GM21390 (cell line): Measurements from ENCODE around the gene AKR1B15.

Experiments used
- ATAC-seq: cut with Tn5 transposase; IDR thresholded peaks from one replicate; pipeline ENCODE4 v1.9.1; 2021; ENCODE audit not compliant: unreplicated experiment

Gene AKR1B15

DNA sequence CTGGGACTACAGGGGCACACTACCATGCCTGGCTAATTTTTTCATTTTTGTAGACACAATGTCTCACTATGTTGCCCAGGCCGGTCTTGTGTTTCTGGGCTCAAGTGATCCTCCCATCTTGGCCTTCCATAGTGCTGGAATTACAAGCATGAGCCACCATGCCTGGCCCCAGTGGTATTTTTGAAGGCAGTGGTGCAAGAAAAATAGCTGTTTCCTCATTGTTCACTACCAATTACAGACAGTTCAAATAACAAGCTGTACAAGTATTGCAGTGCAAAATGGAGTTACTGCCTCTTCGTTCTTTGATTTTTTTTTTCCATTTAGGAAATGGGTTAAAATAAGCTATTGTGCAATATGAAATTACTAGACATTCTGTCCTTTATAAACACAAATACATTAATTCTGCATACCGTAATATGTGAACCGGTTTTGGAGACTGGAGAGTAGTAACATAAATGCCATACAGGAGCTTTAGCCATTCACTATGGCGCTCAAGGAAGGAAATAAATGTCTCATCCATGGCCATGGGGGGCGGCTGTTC lies 62.8 kb downstream of the AKR1B15 start:
- no peak for ATAC-seq

- ATAC-seq, result no peak
Observed at GRCh38 chr7:134612197-134612596, 63.3 kb downstream of the AKR1B15 start.

DNA sequence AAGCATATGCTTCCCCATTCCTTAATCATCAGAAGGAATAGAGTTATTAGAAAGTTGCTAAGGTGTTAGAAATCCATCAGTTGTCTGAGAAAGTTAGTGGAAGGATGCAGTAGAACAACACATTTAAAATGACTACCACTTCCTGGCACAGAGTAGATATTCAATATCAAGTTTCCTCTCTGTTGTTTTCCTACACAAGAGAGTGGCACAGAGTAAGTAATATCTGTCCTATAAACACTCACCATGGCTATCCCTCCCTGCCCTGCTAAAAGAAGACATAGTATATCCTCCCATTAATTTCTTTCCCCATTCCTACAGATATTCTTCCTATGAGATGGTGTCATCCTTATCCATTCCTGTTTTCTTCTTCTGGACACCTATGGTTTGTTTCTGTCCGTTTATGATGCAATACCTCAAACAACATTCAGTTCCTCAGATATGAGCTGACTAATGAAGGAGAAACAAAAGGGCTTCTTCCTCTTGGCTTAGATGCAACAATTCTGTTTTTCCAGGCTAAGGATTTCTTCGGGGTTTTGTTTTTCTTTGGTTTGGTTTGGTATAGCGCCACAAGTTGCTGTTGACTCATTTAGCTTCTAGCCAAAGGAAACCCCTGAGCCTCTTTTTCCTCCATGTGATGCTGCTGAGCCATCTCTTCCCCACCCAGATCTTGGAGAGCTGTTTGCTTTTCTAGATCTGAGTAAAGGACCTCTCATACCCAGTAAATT lies 64.9 kb downstream of the AKR1B15 start:
- no peak for ATAC-seq

GRCh38 chr7:134616611-134617010 lies 67.7 kb downstream of the AKR1B15 start:
- no peak for ATAC-seq

DNA sequence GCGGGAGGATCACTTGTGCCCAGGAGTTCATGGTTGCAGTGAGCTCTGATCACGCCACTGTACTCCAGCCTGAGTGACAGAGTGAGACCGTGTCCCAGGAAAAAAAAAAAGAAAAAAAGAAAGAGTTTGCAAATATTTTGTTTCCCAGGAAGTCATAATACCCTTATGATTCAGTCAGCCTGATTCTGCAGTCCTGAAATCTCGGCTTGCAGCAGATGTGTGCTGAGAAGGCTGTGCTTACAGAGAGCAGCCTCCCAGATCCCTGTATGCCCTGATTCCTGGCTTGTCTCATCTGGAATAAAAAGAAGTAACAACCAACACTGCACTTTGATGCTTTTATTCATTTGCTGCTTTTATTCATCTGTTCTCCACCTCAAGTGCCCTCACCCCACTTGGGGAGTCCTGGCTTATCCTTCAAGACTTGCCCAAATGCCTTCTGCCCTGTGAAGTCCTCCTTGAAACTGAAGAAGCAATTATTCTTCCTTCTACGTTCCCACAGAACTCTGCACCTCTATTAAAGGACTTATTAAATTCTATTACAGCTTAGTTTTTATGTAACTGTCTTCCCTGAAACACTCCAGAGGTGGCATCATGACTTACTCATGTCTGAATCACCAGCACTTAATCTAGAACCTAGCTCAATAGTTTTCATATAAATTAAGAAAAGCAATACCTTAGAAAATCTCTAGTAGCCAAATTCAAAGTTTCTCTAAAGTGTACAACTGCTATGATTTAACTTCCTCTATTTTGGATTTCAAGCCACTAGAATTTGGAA lies 70.0 kb downstream of the AKR1B15 start:
- no peak for ATAC-seq

DNA sequence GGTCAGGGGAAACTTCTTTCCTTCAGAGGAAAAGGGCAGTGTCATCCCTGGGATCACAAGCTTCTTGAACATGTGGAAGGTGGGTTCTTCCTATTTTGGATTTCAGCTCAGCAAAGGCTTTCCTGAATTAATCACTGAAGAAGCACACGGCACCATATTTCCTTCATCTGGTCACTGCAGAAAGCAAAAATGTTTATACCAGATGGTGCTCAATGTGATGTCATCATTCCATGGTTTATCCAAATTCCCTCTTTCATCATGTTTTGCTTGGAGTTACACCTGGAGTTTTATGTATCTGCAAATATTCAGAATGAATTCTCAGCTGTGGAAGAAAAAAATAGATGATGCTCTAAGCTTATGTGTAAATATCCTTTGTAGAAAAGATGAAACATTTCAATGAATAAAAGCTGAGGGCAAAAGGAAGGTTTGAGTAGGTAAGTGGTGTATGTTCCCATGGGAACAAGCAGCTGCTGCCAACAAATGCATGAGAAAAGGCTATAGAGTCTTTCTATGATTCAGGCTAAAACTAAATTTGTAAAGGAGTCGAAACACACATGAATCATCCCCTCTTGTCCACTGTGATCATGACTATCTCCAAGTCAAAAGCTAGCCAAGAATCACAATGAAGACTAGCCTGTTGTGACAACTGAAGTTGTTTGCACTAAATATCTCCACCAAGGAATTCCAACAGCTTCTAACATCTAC lies 70.9 kb downstream of the AKR1B15 start:
- no peak for ATAC-seq

DNA sequence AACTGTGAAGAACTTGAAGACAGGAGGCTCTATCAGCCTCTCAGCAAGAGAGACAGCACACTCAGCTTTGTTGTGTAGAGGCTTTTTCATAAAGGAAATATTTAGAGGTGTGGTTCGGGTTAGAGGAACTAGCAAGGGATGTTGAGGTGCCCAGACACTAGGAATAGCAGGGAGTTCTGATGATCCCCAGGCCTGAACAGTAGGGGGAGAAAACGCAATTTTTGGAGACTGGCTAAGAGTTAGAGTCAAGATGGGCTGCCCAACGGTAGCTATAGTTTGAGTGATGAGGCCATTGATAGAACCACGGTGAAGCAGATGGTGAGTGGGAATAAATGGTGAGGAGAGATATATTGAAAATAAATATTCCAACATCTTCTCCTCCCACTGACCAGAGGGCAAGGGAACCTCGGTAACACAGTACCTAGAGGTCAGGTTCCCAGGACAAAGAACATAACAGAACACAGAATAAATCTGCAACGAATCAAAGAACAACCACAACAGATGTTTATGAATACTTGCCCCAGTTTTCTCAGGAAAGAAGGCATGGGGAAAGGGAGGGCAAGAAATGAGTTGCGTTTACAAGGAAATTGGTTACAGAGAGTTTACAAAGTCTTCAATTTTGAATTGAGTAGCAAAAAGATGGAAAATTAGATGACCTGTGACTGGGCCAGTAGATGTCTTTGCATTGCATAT lies 73.5 kb downstream of the AKR1B15 start:
- no peak for ATAC-seq

DNA sequence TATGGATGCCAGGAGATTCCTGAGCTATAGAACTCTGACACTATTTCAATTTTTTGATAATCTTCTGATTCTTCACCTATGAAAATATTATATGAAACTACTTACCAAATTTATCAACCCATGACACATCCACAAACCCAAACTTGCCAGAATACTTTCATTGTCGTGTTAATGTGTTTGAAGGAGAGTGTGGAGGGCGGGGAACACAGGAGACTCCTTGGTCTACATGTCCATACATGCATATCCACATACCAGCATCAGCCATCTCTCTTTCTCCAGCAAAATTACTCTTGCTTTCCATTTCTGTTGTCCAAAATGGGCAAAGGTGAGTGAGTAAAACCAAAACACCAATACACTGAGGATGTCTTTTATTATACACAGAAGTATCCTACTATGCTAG lies 74.3 kb downstream of the AKR1B15 start:
- no peak for ATAC-seq

DNA sequence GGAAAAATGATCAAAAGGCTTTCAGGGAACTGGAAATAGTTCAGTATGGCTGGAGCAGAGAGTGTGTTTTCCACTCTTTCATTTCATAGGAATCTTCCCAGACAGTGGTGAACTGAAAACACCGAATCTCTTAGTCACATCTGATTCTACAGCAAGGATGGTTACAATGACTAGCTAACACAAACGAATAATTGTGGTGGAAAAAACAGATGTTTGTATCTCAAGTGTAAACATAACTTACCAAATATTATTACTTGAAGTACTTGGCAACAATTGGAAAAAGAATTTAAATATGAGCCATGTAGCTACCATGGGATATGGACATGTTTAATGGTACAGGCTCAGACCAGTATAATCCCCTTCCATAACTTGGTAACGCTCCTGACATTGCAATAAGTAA lies 76.6 kb downstream of the AKR1B15 start:
- no peak for ATAC-seq

DNA sequence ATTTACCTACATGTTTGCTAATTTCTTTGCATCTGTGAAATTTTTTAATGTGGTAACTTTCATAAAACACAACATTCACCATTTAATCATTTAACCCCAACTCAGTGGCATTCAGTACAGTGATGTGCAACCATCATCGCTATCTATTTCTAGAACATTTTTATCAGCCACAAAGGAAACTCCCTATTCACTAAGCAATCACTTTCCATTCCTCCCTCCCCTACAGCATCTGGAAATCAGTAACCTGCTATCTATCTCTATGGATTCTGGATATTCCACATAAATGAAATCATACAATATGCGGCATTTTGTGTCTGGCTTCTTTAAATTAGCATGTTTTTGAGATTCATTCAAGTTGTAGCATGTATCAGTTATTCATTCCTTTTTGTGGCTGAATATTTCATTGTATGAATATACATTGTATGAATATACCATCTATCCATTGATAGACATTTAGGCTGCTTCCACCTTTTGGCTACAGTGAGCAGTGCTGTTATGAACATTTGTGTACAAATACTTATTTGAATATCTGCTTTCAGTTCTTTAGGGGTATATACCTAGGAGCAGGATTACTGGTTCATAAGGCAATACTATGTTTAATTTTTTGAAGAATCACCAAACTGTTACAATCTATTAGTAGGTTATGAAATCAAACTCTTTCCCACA lies 78.3 kb downstream of the AKR1B15 start:
- no peak for ATAC-seq

DNA sequence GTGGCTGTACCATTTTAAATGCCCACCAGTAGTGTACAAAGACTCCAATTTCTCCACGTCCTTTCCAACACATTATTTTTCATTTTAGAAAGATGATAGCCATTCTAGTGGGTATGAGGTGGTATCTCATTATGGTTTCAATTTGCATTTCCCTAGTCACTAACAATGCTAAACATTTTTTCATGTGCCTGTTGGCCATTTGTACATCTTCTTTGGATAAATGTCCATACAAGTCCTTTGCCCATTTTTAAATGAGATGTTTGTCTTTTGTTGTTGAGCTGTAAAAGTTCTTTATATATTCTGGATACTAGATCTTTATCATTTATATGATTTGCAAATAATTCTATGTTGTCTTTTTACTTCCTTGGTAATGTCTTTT lies 78.9 kb downstream of the AKR1B15 start:
- ATAC-seq, result no peak

GRCh38 chr7:134629445-134629844 lies 80.5 kb downstream of the AKR1B15 start:
- no peak for ATAC-seq
